COR-L47 (cell line): Measurements from ENCODE around the gene FBN2.
"Not testable (repeated sequence)": the region's sequence is repeated elsewhere in the genome, so short reads cannot be mapped to it uniquely, and the experiment has no call there.

Source experiments
- DNase-seq: peaks from one replicate; lab custom pipeline; 2025; lab: John Stamatoyannopoulos, UW

Gene FBN2

GRCh38 chr5:128424646-128425045 lies 113.4 kb downstream of the FBN2 start:
- DNase-seq = no peak

- DNase-seq = no peak
Observed at GRCh38 chr5:128422612-128423011, 115.4 kb downstream of the FBN2 start.

- no peak for DNase-seq
Observed at GRCh38 chr5:128414469-128414868, 123.6 kb downstream of the FBN2 start.

GRCh38 chr5:128413356-128413755 lies 124.7 kb downstream of the FBN2 start:
- no peak for DNase-seq

GRCh38 chr5:128412145-128412930 lies 125.7 kb downstream of the FBN2 start:
- no peak for DNase-seq

GRCh38 chr5:128409166-128409800 lies 128.8 kb downstream of the FBN2 start:
- DNase-seq = no peak

- no peak for DNase-seq
Observed at GRCh38 chr5:128408622-128409021, 129.4 kb downstream of the FBN2 start.

- DNase-seq = no peak
Observed at GRCh38 chr5:128407944-128408343, 130.1 kb downstream of the FBN2 start.

GRCh38 chr5:128406803-128407202 lies 131.2 kb downstream of the FBN2 start:
- no peak for DNase-seq

GRCh38 chr5:128405159-128405558 lies 132.9 kb downstream of the FBN2 start:
- DNase-seq = no peak

- DNase-seq = peak; percentile 55
Observed at GRCh38 chr5:128403333-128403732, 134.7 kb downstream of the FBN2 start.

- peak; percentile 7 for DNase-seq
Observed at GRCh38 chr5:128402506-128402905, 135.5 kb downstream of the FBN2 start.

- not testable (repeated sequence) for DNase-seq
Observed at GRCh38 chr5:128400766-128401165, 137.3 kb downstream of the FBN2 start.

GRCh38 chr5:128399111-128399510 lies 138.9 kb downstream of the FBN2 start:
- no peak for DNase-seq

- DNase-seq = no peak
Observed at GRCh38 chr5:128397876-128398275, 140.2 kb downstream of the FBN2 start.

GRCh38 chr5:128395073-128395472 lies 143.0 kb downstream of the FBN2 start:
- no peak for DNase-seq

- DNase-seq = no peak
Observed at GRCh38 chr5:128384068-128384467, 154.0 kb downstream of the FBN2 start.

- no peak for DNase-seq
Observed at GRCh38 chr5:128380337-128380736, 157.7 kb downstream of the FBN2 start.

GRCh38 chr5:128378632-128379031 lies 159.4 kb downstream of the FBN2 start:
- DNase-seq = no peak

GRCh38 chr5:128378196-128378595 lies 159.8 kb downstream of the FBN2 start:
- no peak for DNase-seq

- DNase-seq = no peak
Observed at GRCh38 chr5:128376577-128376976, 161.5 kb downstream of the FBN2 start.

GRCh38 chr5:128366147-128366546 lies 171.9 kb downstream of the FBN2 start:
- no peak for DNase-seq

GRCh38 chr5:128362370-128362769 lies 175.7 kb downstream of the FBN2 start:
- no peak for DNase-seq

- DNase-seq = no peak
Observed at GRCh38 chr5:128358826-128359225, 179.2 kb downstream of the FBN2 start.
